GM12878 (cell line): ENCODE results near the gene SPOCK1. TPM values are rescaled to one million over a fixed set of nuclear protein-coding genes. Genes with fewer than 3 reads are reported as not detected.

ENCODE experiments used
- ATAC-seq: fragments of 200-7000 bp; cut with Tn5 transposase; 3 replicates; pipeline ENCODE4 v1.9.1; 2020; ENCODE audit warnings: mild to moderate bottlenecking, moderate library complexity
- BruUV-seq: library from RNA; stranded (reverse); fragments of 400-500 nt; replicated peaks from 2 replicates; lab custom pipeline; 2021; lab: Mats Ljungman, UMichigan
- CTCF ChIA-PET: fragments of 300-600 bp; sonication (Branson Sonifier 250); formaldehyde crosslinking; extraction: SDS; loops from one replicate; lab custom pipeline; 2021; ENCODE audit warnings: inconsistent platforms; lab: Yijun Ruan, JAX
- POLR2A ChIA-PET: fragments of 350-600 bp; formaldehyde crosslinking; extraction: SDS; loops from one replicate; lab custom pipeline; 2021; ENCODE audit warnings: inconsistent platforms; lab: Charles Lee
- RAD21 ChIA-PET: fragments of 300-600 bp; sonication (Branson Sonifier 250); formaldehyde crosslinking; loops from one replicate; lab custom pipeline; 2023; ENCODE audit warnings: antibody characterized with exemption; ENCODE audit not compliant: unreplicated experiment; lab: Charles Lee
- SMC1A ChIA-PET: fragments of 300-600 bp; sonication (Branson Sonifier 250); formaldehyde crosslinking; loops from one replicate; lab custom pipeline; 2023; ENCODE audit not compliant: unreplicated experiment, uncharacterized antibody; lab: Charles Lee
- DNase-seq: peaks from one replicate; pipeline ENCODE4 v3.0.0-alpha.2; 2011; ENCODE audit warnings: low read depth, low spot score
- FAIRE-seq: peaks from 3 replicates; lab custom pipeline; 2011; peaks lifted over from hg19 to GRCh38; lab: Jason Lieb, UNC
- H2AFZ ChIP-seq: 2 replicates; pipeline ENCODE4 v1.6.0; 2011; ENCODE audit warnings: low read depth, low read length, control low read depth; ENCODE audit not compliant: control insufficient read depth
- H3K27ac ChIP-seq: 2 replicates; pipeline ENCODE4 v1.5.1; 2011; ENCODE audit warnings: control low read depth; ENCODE audit not compliant: control insufficient read depth, insufficient read depth
- H3K27me3 ChIP-seq, 2 experiments: replicated peaks in 1 of 2; 2 replicates each; pipeline versions ENCODE4 v1.6.0 to v1.6.1; 2011; ENCODE audit warnings: low read length in 1 of 2; ENCODE audit not compliant: control insufficient read depth in 2 of 2, insufficient read depth in 2 of 2
- H3K36me3 ChIP-seq, 2 experiments: 2 replicates each; pipeline ENCODE4 v1.5.1; 2011; ENCODE audit warnings: low read length in 1 of 2; ENCODE audit not compliant: control insufficient read depth in 2 of 2, insufficient read depth in 2 of 2
- H3K4me1 ChIP-seq: 2 replicates; pipeline ENCODE4 v1.6.1; 2011; ENCODE audit warnings: mild to moderate bottlenecking, low read length, moderate library complexity, mixed read lengths; ENCODE audit not compliant: control insufficient read depth, insufficient read depth
- H3K4me2 ChIP-seq: 2 replicates; pipeline ENCODE4 v1.6.0; 2011; ENCODE audit warnings: control low read depth; ENCODE audit not compliant: control insufficient read depth, insufficient read depth
- H3K4me3 ChIP-seq: fragments of 200-600 bp; sonication (generic); 2 replicates; pipeline ENCODE4 v1.5.1; 2016
- H3K79me2 ChIP-seq: 2 replicates; pipeline ENCODE4 v1.6.0; 2011; ENCODE audit warnings: low read length; ENCODE audit not compliant: control insufficient read depth, insufficient read depth
- H3K9ac ChIP-seq: 2 replicates; pipeline ENCODE4 v1.8.0; 2011; ENCODE audit warnings: low read length, control low read depth, mixed read lengths; ENCODE audit not compliant: control insufficient read depth, insufficient read depth
- H3K9me3 ChIP-seq: replicated peaks from 3 replicates; pipeline ENCODE4 v1.5.1; 2011; ENCODE audit warnings: mild to moderate bottlenecking, low read length; ENCODE audit not compliant: control insufficient read depth, insufficient read depth
- H4K20me1 ChIP-seq: 2 replicates; pipeline ENCODE4 v1.6.0; 2011; ENCODE audit not compliant: control insufficient read depth, insufficient read depth
- BMI1 ChIP-seq: fragments of 450-650 bp; IDR thresholded peaks from 2 replicates; pipeline ENCODE4 v1.6.1; 2016; ENCODE audit warnings: mild to moderate bottlenecking, moderate library complexity, borderline replicate concordance
- CREM ChIP-seq: IDR thresholded peaks from 2 replicates; pipeline ENCODE4 v1.6.1; 2014; ENCODE audit warnings: antibody characterized with exemption, low read depth
- EP300 ChIP-seq, 2 experiments: fragments of 150-350 bp in 1 of 2; IDR thresholded peaks; 2 replicates each; pipeline ENCODE4 v1.6.1; 2011 to 2012; ENCODE audit warnings: low read depth in 2 of 2, low read length in 2 of 2, borderline replicate concordance in 1 of 2, improper control_type of control experiment in 1 of 2, inconsistent platforms in 1 of 2; ENCODE audit not compliant: control insufficient read depth in 1 of 2
- FOXM1 ChIP-seq: IDR thresholded peaks from 2 replicates; pipeline ENCODE4 v1.6.1; 2012; ENCODE audit warnings: low read depth, mild to moderate bottlenecking, inconsistent platforms, low read length, moderate library complexity
- KDM1A ChIP-seq: fragments of 200-600 bp; sonication (generic); IDR thresholded peaks from 2 replicates; pipeline ENCODE4 v1.6.1; 2016; ENCODE audit warnings: borderline replicate concordance
- MYB ChIP-seq: fragments of 150-350 bp; IDR thresholded peaks from 2 replicates; pipeline ENCODE4 v1.6.1; 2014; ENCODE audit warnings: mild to moderate bottlenecking, low read depth, low read length, borderline replicate concordance
- NR2C1 ChIP-seq: fragments of 450-650 bp; IDR thresholded peaks from 2 replicates; pipeline ENCODE4 v1.6.1; 2017; ENCODE audit warnings: antibody characterized with exemption, mild to moderate bottlenecking, moderate library complexity
- PAX5 ChIP-seq: IDR thresholded peaks from 2 replicates; pipeline ENCODE4 v1.6.1; 2011; ENCODE audit warnings: low read depth, low read length, borderline replicate concordance
- POLR2AphosphoS5 ChIP-seq: IDR thresholded peaks from 2 replicates; pipeline ENCODE4 v1.6.1; 2011; ENCODE audit warnings: mild to moderate bottlenecking, low read length, inconsistent platforms
- SMAD1 ChIP-seq: fragments of 450-650 bp; IDR thresholded peaks from 2 replicates; pipeline ENCODE4 v1.6.1; 2018; ENCODE audit warnings: mild to moderate bottlenecking, low read depth; ENCODE audit not compliant: partially characterized antibody
- SMC3 ChIP-seq: IDR thresholded peaks from 2 replicates; pipeline ENCODE4 v1.6.1; 2011; ENCODE audit warnings: low read length, improper control_type of control experiment, borderline replicate concordance
- SUPT20H ChIP-seq: IDR thresholded peaks from 2 replicates; pipeline ENCODE4 v1.6.1; 2011; ENCODE audit warnings: low read depth, mild to moderate bottlenecking, low read length, moderate library complexity, borderline replicate concordance; ENCODE audit not compliant: control insufficient read depth
- TARDBP ChIP-seq: IDR thresholded peaks from 2 replicates; pipeline ENCODE4 v1.6.1; 2016; ENCODE audit warnings: borderline replicate concordance
- YBX1 ChIP-seq: fragments of 450-650 bp; IDR thresholded peaks from 2 replicates; pipeline ENCODE4 v1.6.1; 2016; ENCODE audit warnings: antibody characterized with exemption
- whole genome bisulfite sequencing: methylation state at CpG from one replicate; pipeline ENCODE4 v1.1.6; 2016; ENCODE audit warnings: low lambda C conversion rate; ENCODE audit not compliant: insufficient replicate concordance, insufficient coverage; ENCODE audit errors: missing lambda C conversion rate; 5-methylcytosine and 5-hydroxymethylcytosine counted together
- in situ Hi-C: fragments of 300-500 bp; cut with MboI; formaldehyde crosslinking; loops from 9 replicates; pipeline ENCODE4 v1.14.3; 2018; ENCODE audit warnings: mixed read lengths
- intact Hi-C: fragments of 100-400 bp; cut with micrococcal nuclease; formaldehyde crosslinking; loops from one replicate; pipeline ENCODE4 v1.14.2; 2022; ENCODE audit not compliant: unreplicated experiment
- polyA plus RNA-seq, 11 experiments: library from polyadenylated mRNA; depleted of rRNA in 4 of 11; unstranded in 6 of 11; stranded (reverse) in 5 of 11; fragments of >200 nt; fragmentation: Nextera tagmentation in 4 of 11; fragmentation: Illumina TruSeq in 1 of 11; extraction: Ambion mirVana in 4 of 11; extraction: Trizol in 1 of 11; gene quantifications; 1 replicate in 1 of 11; 2 replicates in 10 of 11; pipeline versions ENCODE4 v1.2.1 to v1.2.3, GENCODE V29; 2011 to 2016; ENCODE audit warnings: inconsistent platforms in 2 of 11, missing spikeins in 2 of 11, low read depth in 1 of 11
- total RNA-seq, 4 experiments: library from RNA; depleted of rRNA in 3 of 4; stranded (reverse); fragments of >200 nt in 3 of 4; fragmentation: Illumina TruSeq in 1 of 4; extraction: Trizol in 1 of 4; gene quantifications; 2 replicates each; pipeline versions ENCODE4 v1.2.1 to v1.2.3, GENCODE V29; 2013 to 2021
- TF ChIP-seq, protein P1 (sequence below): fragments of 450-650 bp; conservative IDR thresholded peaks from 2 replicates; pipeline ENCODE4 v1.6.1; 2017; ENCODE audit warnings: mild to moderate bottlenecking, moderate library complexity
- TF ChIP-seq, protein P2 (sequence below): IDR thresholded peaks from 2 replicates; pipeline ENCODE4 v1.6.1; 2011; ENCODE audit warnings: borderline replicate concordance, low read depth, mild to moderate bottlenecking, moderate library complexity, mixed read lengths, low read length; ENCODE audit not compliant: insufficient read depth; ENCODE audit errors: extremely low read length

SPOCK1 gene
- total and polyA plus RNA-seq, 10 of the 15 experiments (the other 5 are each of a cell fraction or from before 2014, with no cell fraction given), result 0.06 to 0.68 (median 0.25) TPM; not detected in 3

DNA sequence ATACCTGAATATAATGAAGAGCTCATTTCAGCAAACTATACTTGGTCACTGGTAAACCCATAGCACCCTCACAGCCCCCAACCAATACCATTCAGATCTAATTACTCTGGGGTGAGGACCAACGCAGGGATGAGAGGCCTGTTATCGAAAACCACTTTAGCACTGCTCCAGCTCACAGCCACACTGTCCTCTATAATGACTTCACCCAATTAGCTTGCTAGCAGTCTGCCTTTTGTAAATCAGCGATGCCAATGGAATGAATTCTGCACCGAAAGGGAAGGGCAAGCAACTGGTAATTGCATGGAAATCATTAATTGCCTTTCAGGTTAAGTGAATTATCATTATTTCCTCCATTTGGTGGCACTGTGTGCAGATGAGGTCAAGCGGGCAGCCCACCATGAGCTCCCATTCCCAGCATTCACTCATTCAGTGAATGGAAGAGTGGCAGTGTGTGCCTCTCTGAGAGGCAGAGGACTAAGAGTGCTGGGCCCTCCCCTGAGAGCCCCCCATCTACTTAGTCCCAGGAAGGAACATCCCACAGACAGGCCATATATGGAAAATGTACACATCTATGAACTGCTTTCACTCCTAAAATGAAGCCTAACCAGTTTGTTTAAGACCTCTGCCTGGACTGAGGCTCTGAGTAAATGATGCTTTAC is 262.1 kb downstream of the SPOCK1 start:
- intact Hi-C loops (no loop called here), in situ Hi-C loops (no loop called here)
- Histone ChIP-seq H3K4me2 (no peak overlapping the region), H3K27ac (no peak overlapping the region), H3K79me2 (no peaks in the 10 kb centered on the region), H3K9ac (no peak overlapping the region), H3K27me3 (no peaks in the 10 kb centered on the region), H4K20me1 (no peaks in the 10 kb centered on the region), H3K4me3 (no peak overlapping the region), H3K4me1 (no peaks in the 10 kb centered on the region), H3K9me3 (no peaks in the 10 kb centered on the region), H2AFZ (no peak overlapping the region), H3K36me3 (no peaks in the 10 kb centered on the region)
- FAIRE-seq (no peak), ATAC-seq (no peak), DNase-seq (no peak)
- no TSS peak for BruUV-seq
- RAD21 ChIA-PET, result no interaction called here
- POLR2A ChIA-PET, result no interaction called here
- 28% methylated on average over 5 of the region's 5 CpGs for WGBS
- CTCF ChIA-PET, result no interaction called here
- SMC1A ChIA-PET, result no interaction called here
- TF ChIP-seq SMC3, result no peak
- no peak for TF ChIP-seq SMAD1
- TF ChIP-seq PAX5, result no peak
- no peak for TF ChIP-seq YBX1
- TF ChIP-seq, protein P1, sequence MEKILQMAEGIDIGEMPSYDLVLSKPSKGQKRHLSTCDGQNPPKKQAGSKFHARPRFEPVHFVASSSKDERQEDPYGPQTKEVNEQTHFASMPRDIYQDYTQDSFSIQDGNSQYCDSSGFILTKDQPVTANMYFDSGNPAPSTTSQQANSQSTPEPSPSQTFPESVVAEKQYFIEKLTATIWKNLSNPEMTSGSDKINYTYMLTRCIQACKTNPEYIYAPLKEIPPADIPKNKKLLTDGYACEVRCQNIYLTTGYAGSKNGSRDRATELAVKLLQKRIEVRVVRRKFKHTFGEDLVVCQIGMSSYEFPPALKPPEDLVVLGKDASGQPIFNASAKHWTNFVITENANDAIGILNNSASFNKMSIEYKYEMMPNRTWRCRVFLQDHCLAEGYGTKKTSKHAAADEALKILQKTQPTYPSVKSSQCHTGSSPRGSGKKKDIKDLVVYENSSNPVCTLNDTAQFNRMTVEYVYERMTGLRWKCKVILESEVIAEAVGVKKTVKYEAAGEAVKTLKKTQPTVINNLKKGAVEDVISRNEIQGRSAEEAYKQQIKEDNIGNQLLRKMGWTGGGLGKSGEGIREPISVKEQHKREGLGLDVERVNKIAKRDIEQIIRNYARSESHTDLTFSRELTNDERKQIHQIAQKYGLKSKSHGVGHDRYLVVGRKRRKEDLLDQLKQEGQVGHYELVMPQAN, result no peak

DNA sequence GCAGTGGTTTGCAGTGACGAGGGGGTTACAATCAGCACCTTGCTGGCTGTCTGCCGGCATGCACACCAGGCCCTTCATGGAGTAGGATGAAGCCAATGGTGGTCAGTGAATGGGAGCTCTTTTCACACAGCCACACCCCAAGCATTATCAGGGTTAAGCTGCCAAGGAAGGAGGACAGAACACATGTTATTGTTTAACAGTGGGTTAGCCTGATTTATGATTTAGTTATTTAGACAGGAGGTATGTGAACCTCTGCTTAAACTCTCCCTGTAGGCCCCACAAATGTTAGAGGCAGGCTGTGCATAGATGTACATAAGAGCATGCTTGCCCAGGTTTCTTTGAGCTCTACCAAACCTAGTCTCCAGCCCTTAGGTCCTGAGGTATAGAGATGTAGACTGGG is 262.9 kb downstream of the SPOCK1 start:
- H3K27me3 ChIP-seq, result no peaks in the 10 kb centered on the region
- H3K4me1 ChIP-seq, result no peaks in the 10 kb centered on the region
- SMC1A ChIA-PET, result no interaction called here
- no TSS peak for BruUV-seq
- H3K79me2 ChIP-seq, result no peaks in the 10 kb centered on the region
- intact Hi-C loops (no loop called here), in situ Hi-C loops (no loop called here)
- no peak overlapping the region for H2AFZ ChIP-seq
- no peak overlapping the region for H3K27ac ChIP-seq
- no peaks in the 10 kb centered on the region for H3K9me3 ChIP-seq
- H3K36me3 ChIP-seq, result no peaks in the 10 kb centered on the region
- H4K20me1 ChIP-seq, result no peaks in the 10 kb centered on the region
- CTCF ChIA-PET, result no interaction called here
- no peak for DNase-seq
- H3K4me2 ChIP-seq, result no peak overlapping the region
- WGBS, result 0% methylated on average over 2 of the region's 2 CpGs
- POLR2A ChIA-PET, result no interaction called here
- no peak for ATAC-seq
- RAD21 ChIA-PET, result no interaction called here
- no peak for FAIRE-seq
- no peak overlapping the region for H3K4me3 ChIP-seq
- H3K9ac ChIP-seq, result no peak overlapping the region
- TF ChIP-seq, protein P2, sequence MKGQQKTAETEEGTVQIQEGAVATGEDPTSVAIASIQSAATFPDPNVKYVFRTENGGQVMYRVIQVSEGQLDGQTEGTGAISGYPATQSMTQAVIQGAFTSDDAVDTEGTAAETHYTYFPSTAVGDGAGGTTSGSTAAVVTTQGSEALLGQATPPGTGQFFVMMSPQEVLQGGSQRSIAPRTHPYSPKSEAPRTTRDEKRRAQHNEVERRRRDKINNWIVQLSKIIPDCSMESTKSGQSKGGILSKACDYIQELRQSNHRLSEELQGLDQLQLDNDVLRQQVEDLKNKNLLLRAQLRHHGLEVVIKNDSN, result no peak
- TF ChIP-seq BMI1, result no peak
- no peak for TF ChIP-seq SUPT20H
- TF ChIP-seq CREM, result no peak
- TF ChIP-seq EP300 (IDR thresholded peaks at IDR 0.05; ENCODE audit: borderline replicate concordance in 1 of 2, control insufficient read depth in 1 of 2, low read depth in 2 of 2, low read length in 2 of 2), result no peak
- no peak for TF ChIP-seq FOXM1
- TF ChIP-seq MYB, result no peak
- TF ChIP-seq SMAD1, result no peak
- no peak for TF ChIP-seq KDM1A
- no peak for TF ChIP-seq NR2C1
- TF ChIP-seq TARDBP, result no peak
- no peak for TF ChIP-seq POLR2AphosphoS5
